Uterus (tissue), 4 donors: ENCODE results near the gene SFT2D3. TPM values are rescaled to one million over a fixed set of nuclear protein-coding genes. Genes with fewer than 3 reads are reported as not detected.

Experiments used
- DNase-seq, 2 donors: peaks; one replicate each; pipeline ENCODE4 v3.0.0-alpha.2; 2019 to 2020
- H3K27ac ChIP-seq, 2 donors: fragments of 200-600 bp; sonication (generic); 1 replicate in 1 of 2; 2 replicates in 1 of 2; pipeline ENCODE4 v1.5.1; 2016 to 2018
- H3K27me3 ChIP-seq, 2 donors: fragments of 200-600 bp; sonication (generic); one replicate each; pipeline ENCODE4 v1.5.1; 2018 to 2019; ENCODE audit warnings: control low read depth in 1 of 2
- H3K36me3 ChIP-seq, 2 donors: fragments of 200-600 bp; sonication (generic); one replicate each; pipeline ENCODE4 v1.5.1; 2019; ENCODE audit warnings: control low read depth in 1 of 2
- H3K4me1 ChIP-seq, 2 donors: fragments of 200-600 bp; sonication (generic); one replicate each; pipeline ENCODE4 v1.5.1; 2018 to 2019; ENCODE audit warnings: control low read depth in 1 of 2
- H3K4me3 ChIP-seq, 2 donors: fragments of 200-600 bp; sonication (generic); 1 replicate in 1 of 2; 2 replicates in 1 of 2; pipeline ENCODE4 v1.5.1; 2018 to 2019; ENCODE audit warnings: mild to moderate bottlenecking in 1 of 2
- H3K9me3 ChIP-seq, 2 donors: fragments of 200-600 bp; sonication (generic); one replicate each; pipeline ENCODE4 v1.5.1; 2019; ENCODE audit warnings: control low read depth in 1 of 2
- POLR2A ChIP-seq, 2 donors: fragments of 450-650 bp; IDR thresholded peaks; one replicate each; pipeline ENCODE4 v1.6.1; 2016; ENCODE audit warnings: antibody characterized with exemption in 2 of 2, mild to moderate bottlenecking in 1 of 2, moderate library complexity in 1 of 2
- intact Hi-C: fragments of 100-400 bp; cut with DNase I; formaldehyde crosslinking; loops from one replicate; pipeline ENCODE4 v1.15.1; 2023; ENCODE audit warnings: low total_unique reads
- total RNA-seq, 4 donors: library from RNA; depleted of rRNA in 3 of 4; stranded (reverse); fragments of >200 nt in 3 of 4; gene quantifications; one replicate each; pipeline versions ENCODE4 v1.1.0 to v1.2.4, GENCODE V29; 2014 to 2023
- TF ChIP-seq, protein P1 (sequence below), 4 experiments: fragments of 200-600 bp in 2 of 4; fragments of 450-650 bp in 2 of 4; sonication (generic) in 2 of 4; IDR thresholded peaks; one replicate each; pipeline ENCODE4 v1.5.1; 2016 to 2019; ENCODE audit warnings: antibody characterized with exemption in 4 of 4, mild to moderate bottlenecking in 2 of 4, moderate library complexity in 1 of 4
- donor health status: DM: yes; HTN: yes; CAD: no.

SFT2D3 gene
- total RNA-seq, 4 donors from 2014 or later: 5.9 to 27.2 (median 11.1) TPM

DNA sequence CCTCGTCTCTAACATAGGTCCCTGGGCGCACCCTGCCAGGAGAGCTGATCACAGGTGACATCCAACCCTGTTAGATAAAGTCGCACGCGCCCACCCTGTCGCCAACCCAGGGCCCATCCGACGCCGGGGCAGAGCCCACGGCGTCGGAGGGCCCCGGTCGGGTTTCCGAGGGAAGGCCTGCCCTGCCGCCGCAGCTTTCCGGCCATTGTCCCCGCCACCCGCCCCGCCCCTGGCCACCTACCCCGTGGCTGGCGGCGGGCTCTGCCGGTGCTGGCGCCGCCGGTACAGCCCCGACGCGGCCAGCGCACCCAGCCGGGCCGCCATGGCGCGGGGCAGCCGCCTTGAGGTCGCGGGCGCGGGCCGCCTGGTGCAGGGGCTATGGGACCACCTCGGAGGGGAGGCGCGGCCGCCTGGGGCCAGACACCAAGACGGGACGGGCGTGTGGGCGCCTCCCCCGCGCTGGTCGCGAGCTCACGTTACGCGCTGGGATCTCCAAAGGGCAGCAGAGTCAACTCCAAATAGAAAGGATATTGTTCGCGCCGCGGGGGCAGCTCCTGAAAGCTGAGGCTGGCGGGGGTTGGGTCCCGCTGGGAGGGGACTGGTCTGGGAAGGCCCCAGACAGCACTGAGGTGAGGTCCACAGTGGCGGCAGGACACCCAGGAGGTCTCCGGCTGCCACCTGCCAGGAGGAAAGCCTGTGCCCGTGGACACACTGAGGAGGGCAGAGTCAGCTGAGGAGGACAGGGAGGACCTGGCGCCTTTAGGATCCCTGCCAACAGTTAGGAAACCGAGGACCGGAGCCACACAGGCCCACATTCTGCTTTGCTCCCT is 37.0 kb upstream of the SFT2D3 start:
- Histone ChIP-seq H3K36me3 (no peaks in the 10 kb centered on the region), H3K27me3 (no peaks in the 10 kb centered on the region), H3K4me1 (peaks cover 0 to 37% of the 10 kb centered on the region in 2 donors), H3K9me3 (no peaks in the 10 kb centered on the region), H3K4me3 (peak overlapping the region; percentile 18 to 28), H3K27ac (peak overlapping the region; percentile 75 to 77)
- TF ChIP-seq, protein P1, sequence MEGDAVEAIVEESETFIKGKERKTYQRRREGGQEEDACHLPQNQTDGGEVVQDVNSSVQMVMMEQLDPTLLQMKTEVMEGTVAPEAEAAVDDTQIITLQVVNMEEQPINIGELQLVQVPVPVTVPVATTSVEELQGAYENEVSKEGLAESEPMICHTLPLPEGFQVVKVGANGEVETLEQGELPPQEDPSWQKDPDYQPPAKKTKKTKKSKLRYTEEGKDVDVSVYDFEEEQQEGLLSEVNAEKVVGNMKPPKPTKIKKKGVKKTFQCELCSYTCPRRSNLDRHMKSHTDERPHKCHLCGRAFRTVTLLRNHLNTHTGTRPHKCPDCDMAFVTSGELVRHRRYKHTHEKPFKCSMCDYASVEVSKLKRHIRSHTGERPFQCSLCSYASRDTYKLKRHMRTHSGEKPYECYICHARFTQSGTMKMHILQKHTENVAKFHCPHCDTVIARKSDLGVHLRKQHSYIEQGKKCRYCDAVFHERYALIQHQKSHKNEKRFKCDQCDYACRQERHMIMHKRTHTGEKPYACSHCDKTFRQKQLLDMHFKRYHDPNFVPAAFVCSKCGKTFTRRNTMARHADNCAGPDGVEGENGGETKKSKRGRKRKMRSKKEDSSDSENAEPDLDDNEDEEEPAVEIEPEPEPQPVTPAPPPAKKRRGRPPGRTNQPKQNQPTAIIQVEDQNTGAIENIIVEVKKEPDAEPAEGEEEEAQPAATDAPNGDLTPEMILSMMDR (IDR thresholded peaks at IDR 0.05): no peak
- TF ChIP-seq POLR2A (IDR thresholded peaks at IDR 0.05): peak in 1 of 2 donors; percentile 27
- DNase-seq: peak; percentile 30 to 35
- intact Hi-C loops: no loop called here

GRCh38 chr2:127664895-127665225 is 36.4 kb upstream of the SFT2D3 start:
- Histone ChIP-seq H3K27me3 (no peaks in the 10 kb centered on the region), H3K4me3 (peak overlapping the region in 1 of 2 donors; percentile 28), H3K4me1 (peaks cover 0 to 37% of the 10 kb centered on the region in 2 donors), H3K9me3 (no peaks in the 10 kb centered on the region), H3K27ac (peak overlapping the region; percentile 75 to 77), H3K36me3 (no peaks in the 10 kb centered on the region)
- intact Hi-C loops: no loop called here
- TF ChIP-seq POLR2A (IDR thresholded peaks at IDR 0.05): no peak
- TF ChIP-seq, protein P1 (IDR thresholded peaks at IDR 0.05): no peak
- DNase-seq: no peak

DNA sequence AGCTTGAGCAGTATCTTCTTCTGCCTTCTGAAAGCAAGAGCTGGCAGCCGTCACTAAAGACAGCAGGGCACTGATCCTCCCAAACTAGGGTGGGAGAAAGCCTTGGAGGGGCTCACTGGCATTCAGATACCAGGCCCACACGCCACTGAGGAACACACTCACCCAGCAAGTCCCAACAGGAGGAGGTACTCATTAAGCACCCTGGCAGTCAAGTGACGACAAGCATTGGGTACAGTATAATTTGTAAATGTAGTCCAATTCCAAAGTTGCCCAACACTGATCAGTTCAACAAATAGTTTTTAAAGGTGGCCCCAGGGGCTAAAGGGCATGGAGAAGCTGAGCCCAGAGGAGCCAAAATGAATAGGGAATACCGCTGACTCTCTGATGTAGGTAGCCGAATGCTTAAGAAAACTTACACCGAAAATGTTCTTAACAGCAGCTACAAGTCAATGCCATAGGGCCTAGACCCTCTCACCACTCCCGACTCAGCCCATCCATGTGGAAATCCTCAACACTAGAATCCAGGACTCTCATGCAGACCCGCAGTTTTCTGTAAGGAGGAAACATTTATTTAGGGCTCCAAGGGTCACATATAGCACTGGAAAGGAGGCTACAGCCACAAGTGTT is 35.9 kb upstream of the SFT2D3 start:
- no peaks in the 10 kb centered on the region for H3K9me3 ChIP-seq
- no peak overlapping the region for H3K4me3 ChIP-seq
- H3K36me3 ChIP-seq: no peaks in the 10 kb centered on the region
- peaks cover 0 to 37% of the 10 kb centered on the region in 2 donors for H3K4me1 ChIP-seq
- H3K27ac ChIP-seq: peak overlapping the region; percentile 75 to 77
- no peaks in the 10 kb centered on the region for H3K27me3 ChIP-seq
- no peak for TF ChIP-seq POLR2A (IDR thresholded peaks at IDR 0.05)
- TF ChIP-seq, protein P1 (IDR thresholded peaks at IDR 0.05): no peak
- intact Hi-C loops: no loop called here
- no peak for DNase-seq

- TF ChIP-seq POLR2A (IDR thresholded peaks at IDR 0.05): no peak
- TF ChIP-seq, protein P1 (IDR thresholded peaks at IDR 0.05): no peak
- H3K27ac ChIP-seq: peak overlapping the region in 1 of 2 donors; percentile 8
These were observed 32.2 kb upstream of the SFT2D3 start for GRCh38 chr2:127669056-127669455.

More at GRCh38 chr2:127669056-127669455, 32.2 kb upstream of the SFT2D3 start:
- Histone ChIP-seq H3K4me3 (no peak overlapping the region), H3K4me1 (peaks cover 0 to 7% of the 10 kb centered on the region in 2 donors), H3K9me3 (no peaks in the 10 kb centered on the region), H3K36me3 (no peaks in the 10 kb centered on the region), H3K27me3 (no peaks in the 10 kb centered on the region)
- no peak for DNase-seq
- intact Hi-C loops: no loop called here
